ENCODE measurements around the gene PRKAB1.
"Not testable (repeated sequence)": the region's sequence is repeated elsewhere in the genome, so short reads cannot be mapped to it uniquely, and the experiment has no call there.

The PRKAB1 gene

GRCh38 chr12:119684711-119685369 is 16.9 kb downstream of the PRKAB1 start:
- DNase-seq (ENCODE audit: low read depth in 2 of 2): no peak

DNA sequence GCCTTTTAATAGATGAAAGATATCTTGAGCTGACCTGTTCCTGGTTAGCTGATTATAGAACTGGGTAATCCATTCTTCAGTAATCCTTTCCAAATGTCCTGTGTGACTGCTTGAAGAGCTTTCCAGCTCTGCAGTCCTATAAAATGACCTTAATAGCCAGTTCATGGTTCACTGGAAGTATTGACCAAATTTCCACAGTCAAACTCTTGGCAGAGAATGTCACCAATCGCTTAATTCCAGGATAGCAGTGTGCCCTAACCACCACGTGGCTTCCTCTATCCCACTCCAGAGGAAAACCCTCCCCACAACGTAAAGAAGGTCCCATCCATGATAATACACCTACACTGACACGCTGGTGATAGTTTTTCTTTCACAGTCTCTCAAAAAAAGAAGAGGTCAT is 17.4 kb downstream of the PRKAB1 start:
- no peak for DNase-seq (ENCODE audit: low read depth in 2 of 2)

DNA sequence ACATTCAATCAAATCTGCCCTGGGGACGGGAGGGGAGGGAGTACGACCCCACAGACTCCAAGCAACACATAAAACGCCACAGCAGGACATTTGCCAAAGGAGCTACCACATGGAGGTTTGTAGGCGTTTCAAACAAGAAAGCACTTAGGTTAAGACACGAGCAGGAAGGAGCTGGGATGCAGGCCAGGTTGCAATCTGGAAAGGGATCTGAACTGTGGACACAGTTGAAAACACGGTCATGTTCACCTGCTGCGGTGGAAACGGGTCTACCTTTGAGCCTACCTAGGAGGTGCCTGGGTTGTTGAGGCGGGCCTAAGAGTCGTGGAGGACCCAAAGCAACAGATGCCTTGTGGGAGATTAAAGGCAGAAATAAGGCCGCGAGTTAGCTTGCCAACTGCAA is 18.4 kb downstream of the PRKAB1 start:
- DNase-seq (ENCODE audit: low read depth in 2 of 2): no peak

- DNase-seq (ENCODE audit: low read depth in 2 of 2): no peak
These were observed 18.8 kb downstream of the PRKAB1 start for GRCh38 chr12:119686776-119687175.

DNA sequence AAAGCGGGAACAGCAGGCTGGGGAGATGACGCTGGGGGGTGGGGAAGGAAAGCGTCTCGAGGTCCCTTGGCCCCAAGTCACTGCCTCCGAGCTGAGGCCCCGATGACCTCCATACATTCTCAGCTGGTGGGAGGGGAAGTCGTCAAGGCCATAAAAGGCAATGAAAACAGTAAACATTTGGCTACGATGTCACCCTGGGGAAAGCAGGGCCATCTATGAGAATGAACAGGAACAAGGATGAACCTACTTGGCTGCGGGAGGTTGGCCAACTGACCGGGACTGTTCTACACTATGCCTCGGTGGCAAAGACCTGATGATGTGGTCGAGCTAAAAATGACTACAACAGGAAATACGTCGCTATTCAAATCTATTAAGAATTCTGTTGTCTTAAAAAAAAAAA is 19.5 kb downstream of the PRKAB1 start:
- DNase-seq (ENCODE audit: low read depth in 2 of 2): no peak

DNA sequence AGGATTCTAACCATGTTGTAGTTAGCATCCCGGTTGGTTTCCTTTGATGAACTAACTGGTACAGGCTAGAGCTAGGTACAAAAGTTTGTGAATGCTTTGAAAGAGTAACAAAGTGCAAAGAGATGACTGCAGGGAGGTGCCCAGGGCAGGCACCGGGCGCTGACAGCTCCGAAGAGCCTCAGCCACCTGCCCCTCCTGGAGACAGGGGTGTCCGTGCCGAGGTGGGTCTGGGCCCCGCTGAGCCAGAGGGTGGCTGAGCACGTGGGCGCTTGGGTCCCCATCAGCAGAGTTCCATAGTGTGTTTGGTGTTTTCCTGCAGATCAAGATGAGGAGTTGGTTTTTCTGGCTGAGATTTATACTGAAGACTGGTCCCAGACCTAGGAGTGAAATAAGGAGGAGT is 19.9 kb downstream of the PRKAB1 start:
- DNase-seq (ENCODE audit: low read depth in 2 of 2): no peak

DNA sequence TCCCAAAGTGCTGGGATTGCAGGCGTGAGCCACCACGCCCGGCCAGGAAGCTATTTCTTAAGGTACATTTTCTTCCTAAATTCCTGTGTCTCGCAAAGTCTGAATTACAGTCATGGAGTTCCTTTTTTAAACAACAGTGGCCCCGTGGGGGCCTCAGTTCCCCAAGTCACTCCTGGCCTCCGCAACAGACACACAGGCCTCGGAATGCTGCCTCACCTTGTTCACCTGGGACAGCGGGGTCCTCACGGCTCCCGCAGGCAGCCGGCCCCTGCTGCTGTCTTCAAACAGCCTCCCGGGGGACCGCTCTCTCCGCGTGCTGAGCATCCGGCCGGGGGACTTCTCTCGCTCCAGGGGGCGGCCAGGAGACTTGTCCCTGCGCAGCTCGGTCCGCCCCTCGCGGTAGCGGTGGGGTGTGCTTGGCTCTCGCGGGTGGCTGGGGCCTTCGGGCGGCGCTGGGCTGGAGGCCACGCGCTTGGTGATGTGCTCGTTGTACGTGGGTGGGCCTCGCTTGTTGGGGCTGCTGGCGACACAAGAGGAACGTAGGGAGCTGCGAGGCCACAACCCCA is 22.1 kb downstream of the PRKAB1 start:
- no peak for DNase-seq (ENCODE audit: low read depth in 2 of 2)

DNA sequence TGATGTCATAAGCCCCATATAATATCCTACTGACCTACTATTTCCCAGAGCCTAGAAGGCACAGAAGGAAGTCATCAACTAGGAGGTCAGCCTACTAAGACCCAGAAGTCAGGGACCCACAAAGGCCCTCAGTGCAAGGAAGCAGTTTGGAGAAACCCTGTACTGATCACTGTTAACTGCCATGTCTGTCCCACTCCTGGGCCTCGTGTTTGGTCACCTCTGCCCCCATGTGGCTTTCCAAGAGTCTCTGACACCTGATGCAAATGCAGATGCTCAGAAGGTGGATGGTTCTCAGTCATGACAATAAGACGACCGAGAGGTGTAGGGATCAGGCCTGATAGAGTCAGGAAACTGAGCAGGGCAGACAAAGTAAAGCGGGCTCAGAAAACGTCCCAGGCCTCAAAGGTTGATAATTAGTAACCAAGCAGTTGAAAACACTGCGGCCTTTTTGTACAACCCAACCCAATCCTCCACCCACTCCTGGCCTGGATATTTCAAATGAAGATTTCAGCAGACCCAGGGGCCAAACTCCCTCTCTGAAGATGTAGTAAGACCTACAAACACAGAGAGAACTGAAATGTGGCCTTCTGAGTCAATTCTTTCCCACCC is 23.4 kb downstream of the PRKAB1 start:
- DNase-seq (ENCODE audit: low read depth in 2 of 2): no peak

DNA sequence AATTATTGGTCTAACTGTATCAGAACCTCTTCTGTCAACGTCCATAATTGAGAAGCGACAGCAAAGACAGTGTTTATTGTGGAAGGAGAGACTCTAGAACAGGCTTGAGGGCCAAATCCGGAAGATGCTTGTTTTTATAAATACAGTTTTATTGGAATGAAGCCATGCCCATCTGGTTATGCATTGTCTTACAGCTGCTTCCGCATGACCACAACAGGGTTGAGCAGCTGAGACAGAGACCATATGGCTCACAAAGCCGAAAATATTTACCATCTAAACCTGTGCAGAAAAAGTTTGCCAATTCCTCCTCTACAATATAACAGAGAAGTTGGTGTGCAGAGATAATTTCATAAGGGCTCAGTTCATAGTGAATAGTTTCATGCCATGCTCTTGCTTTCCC is 24.5 kb downstream of the PRKAB1 start:
- no peak for DNase-seq (ENCODE audit: low read depth in 2 of 2)

GRCh38 chr12:119692997-119693396 is 25.1 kb downstream of the PRKAB1 start:
- DNase-seq (ENCODE audit: low read depth in 2 of 2): no peak

- no peak for DNase-seq (ENCODE audit: low read depth in 2 of 2)
These were observed 25.6 kb downstream of the PRKAB1 start for GRCh38 chr12:119693511-119693910.

- DNase-seq (ENCODE audit: low read depth in 2 of 2): no peak
These were observed 26.2 kb downstream of the PRKAB1 start for GRCh38 chr12:119694111-119694510.

DNA sequence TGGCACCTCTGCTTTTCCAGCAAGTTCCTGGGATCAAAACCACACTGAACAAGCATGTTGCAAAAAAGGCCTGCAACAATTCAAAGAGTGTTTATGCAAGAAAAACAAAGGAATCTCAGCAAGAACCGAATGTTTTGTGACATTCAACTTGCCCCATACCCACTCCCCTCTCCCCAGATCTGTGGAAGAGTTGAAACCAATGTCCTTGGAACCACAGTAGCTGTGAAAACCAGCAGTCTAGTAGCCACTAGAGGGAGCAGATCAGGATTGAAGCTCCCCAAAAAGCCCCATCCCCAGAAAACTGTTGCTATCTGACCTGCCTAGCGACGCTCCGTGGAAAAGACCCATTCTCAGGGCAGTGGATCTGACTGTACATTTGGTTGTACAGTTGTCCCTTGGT is 27.1 kb downstream of the PRKAB1 start:
- no peak for DNase-seq (ENCODE audit: low read depth in 2 of 2)

DNA sequence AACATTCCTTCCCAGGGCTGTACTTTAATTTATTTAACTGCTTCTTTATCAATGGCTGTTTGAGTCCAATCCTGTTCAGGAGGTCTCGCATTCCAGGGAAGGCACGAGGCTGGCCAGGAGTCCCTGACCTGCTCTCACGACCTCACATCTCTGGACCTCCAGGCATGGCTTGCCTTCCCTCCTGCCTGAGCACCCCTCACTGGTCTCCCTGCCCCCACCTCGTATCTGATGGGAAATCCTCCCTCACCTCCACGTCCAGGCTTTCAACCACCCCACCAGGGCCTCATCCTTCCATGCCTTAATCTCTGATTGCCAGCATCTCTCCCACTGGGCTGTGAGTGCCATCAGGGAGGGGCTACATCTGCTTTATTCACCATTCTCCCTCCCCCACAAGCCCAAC is 29.0 kb downstream of the PRKAB1 start:
- DNase-seq (ENCODE audit: low read depth in 2 of 2): no peak

GRCh38 chr12:119699199-119699760 is 31.3 kb downstream of the PRKAB1 start:
- DNase-seq (ENCODE audit: low read depth in 2 of 2): no peak

DNA sequence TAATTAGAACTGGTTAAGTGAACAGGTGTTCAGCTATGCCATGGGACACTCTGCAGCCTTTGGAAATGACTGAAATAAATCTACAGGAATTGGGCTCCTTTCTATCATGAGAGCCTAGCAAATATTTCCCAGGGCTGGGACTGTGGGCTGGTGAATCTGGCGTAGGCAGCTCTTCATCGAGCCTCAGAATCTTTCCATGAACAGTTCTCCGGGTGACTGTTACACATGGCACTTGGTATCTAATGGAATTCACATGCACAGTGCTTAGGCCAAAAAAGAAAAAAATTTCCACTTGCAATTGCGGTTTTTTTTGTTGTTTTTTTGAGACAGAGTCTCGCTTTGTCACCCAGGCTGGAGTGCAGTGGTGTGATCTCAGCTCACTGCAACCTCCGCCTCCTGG is 32.1 kb downstream of the PRKAB1 start:
- no peak for DNase-seq (ENCODE audit: low read depth in 2 of 2)

DNA sequence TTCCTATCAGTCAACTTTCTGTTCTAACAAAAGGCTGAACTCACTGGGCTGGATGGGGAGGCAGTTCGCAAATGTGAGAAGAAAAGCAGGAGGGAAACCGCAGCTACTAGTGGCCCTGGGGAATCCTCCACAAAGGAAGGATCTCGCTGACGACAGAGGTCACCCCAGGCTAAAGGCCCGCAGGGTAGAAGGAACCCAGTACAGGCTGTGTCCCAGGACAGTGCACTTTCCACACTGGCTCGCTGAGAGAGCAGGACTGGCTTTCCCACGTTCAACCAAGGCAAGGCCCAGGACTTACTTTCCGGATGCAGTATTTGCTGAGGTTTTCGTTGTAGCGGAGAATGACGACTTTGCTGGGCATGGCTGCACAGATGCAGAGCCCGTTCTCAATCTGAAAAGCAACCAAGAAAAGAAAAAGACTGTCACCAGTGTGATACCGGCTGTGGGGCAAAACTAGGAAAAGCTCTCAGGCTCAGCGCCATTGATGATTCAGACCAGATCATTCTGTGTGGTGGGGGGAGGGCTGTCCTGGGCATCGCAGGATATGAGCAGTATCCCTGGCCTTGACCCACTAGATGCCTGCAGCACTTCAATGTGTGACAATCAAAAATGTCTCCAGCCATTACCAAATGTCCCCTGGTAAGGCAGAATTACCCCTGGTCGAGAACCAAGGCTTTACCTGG is 36.3 kb downstream of the PRKAB1 start:
- no peak for DNase-seq (ENCODE audit: low read depth in 2 of 2)

- DNase-seq (ENCODE audit: low read depth in 2 of 2): no peak
These were observed 37.2 kb downstream of the PRKAB1 start for GRCh38 chr12:119705182-119705581.

DNA sequence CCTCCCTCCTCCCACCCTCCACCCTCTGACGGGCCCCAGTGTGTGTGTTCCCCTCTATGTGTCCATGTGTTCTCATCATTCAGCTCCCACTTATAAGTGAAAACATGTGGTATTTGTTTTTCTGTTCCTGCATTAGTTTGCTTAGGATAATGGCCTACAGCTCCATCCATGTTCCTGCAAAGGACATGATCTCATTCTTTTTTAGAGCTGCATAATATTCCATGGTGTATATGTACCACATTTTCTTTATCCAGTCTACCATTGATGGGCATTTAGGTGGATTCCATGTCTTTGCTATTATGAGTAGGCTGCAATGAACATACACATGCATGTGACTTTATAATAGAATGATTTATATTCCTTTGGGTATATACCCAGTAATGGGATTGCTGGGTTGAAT is 38.5 kb downstream of the PRKAB1 start:
- DNase-seq (ENCODE audit: low read depth in 2 of 2): not testable (repeated sequence)

DNA sequence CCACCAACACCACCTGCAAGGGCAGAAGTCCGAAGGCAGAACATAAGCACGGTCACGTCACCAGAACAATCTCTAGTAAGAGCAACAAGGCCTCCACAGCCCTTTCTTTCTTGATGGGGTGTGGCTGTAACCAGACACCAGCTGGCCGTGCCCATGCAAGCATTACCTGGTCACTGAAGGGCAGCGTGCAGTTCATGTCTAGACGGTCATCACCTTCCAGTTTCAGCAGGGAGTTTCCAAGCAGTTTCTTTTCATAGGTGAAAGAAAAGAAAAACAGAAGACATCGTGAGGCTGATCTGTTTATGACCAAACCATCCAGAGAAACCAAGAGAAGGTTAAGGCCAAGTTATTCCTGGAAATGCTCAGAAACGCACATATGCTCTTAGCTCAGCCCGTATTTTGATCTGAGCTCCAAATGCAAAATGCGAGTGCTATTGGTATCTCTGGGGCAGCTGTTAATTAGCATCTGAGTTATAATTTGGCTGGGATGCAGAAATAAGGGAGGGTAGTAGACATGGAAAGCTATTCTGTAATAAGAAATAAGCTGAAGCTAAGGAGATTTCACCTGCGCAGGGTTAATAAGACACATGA is 42.5 kb downstream of the PRKAB1 start:
- DNase-seq (ENCODE audit: low read depth in 2 of 2): no peak

GRCh38 chr12:119710965-119711551 is 43.1 kb downstream of the PRKAB1 start:
- DNase-seq (ENCODE audit: low read depth in 2 of 2): no peak

GRCh38 chr12:119711693-119712092 is 43.8 kb downstream of the PRKAB1 start:
- DNase-seq (ENCODE audit: low read depth in 2 of 2): no peak
